ENCODE data around the gene CCNJL. TPM values are rescaled to one million over a fixed set of nuclear protein-coding genes. Genes with fewer than 3 reads are reported as not detected.

Gene CCNJL, protein sequence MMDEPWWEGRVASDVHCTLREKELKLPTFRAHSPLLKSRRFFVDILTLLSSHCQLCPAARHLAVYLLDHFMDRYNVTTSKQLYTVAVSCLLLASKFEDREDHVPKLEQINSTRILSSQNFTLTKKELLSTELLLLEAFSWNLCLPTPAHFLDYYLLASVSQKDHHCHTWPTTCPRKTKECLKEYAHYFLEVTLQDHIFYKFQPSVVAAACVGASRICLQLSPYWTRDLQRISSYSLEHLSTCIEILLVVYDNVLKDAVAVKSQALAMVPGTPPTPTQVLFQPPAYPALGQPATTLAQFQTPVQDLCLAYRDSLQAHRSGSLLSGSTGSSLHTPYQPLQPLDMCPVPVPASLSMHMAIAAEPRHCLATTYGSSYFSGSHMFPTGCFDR
- 123 TPM for total RNA-seq (ENCODE audit: unreplicated experiment)
- long read RNA-seq, transcript CCNJL-201 (6 exons, 3,171 nt), result major isoform, 24 of 49 reads
- long read RNA-seq, partial matches to known transcripts, result 5 of 49 reads
- long read RNA-seq, other reads (novel, unspliced or antisense), result 20 of 49 reads

DNA sequence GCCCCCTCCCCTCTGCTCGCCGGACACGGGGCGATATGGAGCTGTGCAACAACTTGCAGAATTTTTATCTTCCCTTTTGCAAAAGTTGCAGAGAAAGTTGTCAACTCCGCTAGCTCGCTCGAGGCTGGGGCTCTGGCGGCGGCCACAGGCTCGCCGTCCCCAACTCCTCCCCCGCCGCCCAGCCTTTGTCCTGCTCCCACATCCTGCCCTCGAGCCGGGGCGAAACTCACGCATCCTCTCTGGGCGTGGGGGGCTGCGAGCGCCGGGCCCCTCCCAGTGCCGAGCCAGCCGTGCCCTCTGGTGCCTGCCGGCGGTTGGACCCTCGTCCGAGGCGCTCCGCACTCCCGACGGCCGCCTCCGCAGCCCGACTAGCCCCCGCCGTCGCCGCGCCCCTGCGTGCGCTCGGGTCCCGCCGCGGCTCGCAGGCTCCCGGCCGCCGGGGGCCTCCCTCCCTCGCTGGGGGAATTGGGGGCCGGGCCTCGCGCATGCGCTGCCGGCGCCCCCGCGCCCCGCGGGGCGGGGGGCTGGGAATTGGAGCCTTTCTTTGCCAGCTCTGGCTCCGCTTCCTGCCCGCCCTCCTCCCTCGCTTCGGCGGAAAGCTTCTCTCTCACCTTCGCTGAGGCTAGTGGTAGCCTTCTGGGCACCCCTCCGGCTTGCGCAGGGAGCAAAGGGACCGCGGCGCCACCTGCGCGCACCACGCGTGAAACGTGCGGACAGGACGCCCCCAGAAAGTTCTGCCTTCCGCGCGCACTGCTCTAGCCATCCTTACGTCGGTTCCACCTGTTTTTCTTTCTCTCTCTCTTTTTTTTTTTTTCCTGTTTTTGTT lies at the start of gene CCNJL:
CCNJL (minus strand) TSS at position 431 of the 826 bp plus-strand sequence. CDS start 641 bp downstream, outside the sequence.
- H3K27me3 Mint-ChIP-seq (ENCODE audit: unreplicated experiment), result peaks cover 13% of the 10 kb centered on the region
- peak within 1 kb of the TSS; percentile 95 for H3K27ac Mint-ChIP-seq (ENCODE audit: unreplicated experiment)
- TF ChIP-seq, protein P1, sequence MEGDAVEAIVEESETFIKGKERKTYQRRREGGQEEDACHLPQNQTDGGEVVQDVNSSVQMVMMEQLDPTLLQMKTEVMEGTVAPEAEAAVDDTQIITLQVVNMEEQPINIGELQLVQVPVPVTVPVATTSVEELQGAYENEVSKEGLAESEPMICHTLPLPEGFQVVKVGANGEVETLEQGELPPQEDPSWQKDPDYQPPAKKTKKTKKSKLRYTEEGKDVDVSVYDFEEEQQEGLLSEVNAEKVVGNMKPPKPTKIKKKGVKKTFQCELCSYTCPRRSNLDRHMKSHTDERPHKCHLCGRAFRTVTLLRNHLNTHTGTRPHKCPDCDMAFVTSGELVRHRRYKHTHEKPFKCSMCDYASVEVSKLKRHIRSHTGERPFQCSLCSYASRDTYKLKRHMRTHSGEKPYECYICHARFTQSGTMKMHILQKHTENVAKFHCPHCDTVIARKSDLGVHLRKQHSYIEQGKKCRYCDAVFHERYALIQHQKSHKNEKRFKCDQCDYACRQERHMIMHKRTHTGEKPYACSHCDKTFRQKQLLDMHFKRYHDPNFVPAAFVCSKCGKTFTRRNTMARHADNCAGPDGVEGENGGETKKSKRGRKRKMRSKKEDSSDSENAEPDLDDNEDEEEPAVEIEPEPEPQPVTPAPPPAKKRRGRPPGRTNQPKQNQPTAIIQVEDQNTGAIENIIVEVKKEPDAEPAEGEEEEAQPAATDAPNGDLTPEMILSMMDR (IDR thresholded peaks at IDR 0.05; ENCODE audit: partially characterized antibody, unreplicated experiment), result no peak
- H3K4me3 Mint-ChIP-seq (ENCODE audit: unreplicated experiment), result peak within 1 kb of the TSS; percentile 97
- H3K9me3 Mint-ChIP-seq (ENCODE audit: unreplicated experiment), result peaks cover 7% of the 10 kb centered on the region
- peaks cover 35% of the 10 kb centered on the region for H3K4me1 Mint-ChIP-seq (ENCODE audit: low read depth, unreplicated experiment)
- peak; percentile 87 for DNase-seq
- H3K36me3 Mint-ChIP-seq (ENCODE audit: unreplicated experiment), result peaks cover 5% of the 10 kb centered on the region

DNA sequence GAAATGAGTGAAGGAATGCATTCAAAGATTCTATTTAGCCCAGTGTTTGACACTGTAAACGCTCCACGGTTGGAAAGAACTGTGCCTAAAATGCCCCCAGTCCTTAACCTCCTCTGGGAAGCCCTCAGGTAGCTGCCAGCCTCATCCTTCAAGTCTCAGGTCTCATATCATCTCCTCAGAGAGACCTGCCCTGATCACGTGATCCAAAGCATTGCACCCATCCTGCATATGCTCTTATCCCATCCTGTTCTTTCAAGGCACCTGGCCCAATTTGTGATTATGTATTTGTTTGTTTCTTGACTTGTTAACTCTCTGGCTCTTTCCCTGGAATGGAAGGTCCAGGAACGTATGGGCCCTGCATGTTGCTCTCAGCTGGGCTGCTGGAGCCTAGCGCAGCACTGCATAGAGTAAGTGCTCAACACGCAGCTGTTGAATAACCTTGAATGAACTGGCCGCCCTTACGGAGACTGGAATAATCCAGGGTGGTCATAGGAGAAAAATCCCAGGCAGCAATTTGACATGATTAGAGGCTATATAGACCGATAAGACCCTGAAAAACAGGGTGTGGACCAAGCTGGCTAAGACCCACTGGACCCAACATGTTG lies 49.4 kb upstream of the CCNJL start:
- TF ChIP-seq, protein P1 (IDR thresholded peaks at IDR 0.05; ENCODE audit: partially characterized antibody, unreplicated experiment), result no peak

DNA sequence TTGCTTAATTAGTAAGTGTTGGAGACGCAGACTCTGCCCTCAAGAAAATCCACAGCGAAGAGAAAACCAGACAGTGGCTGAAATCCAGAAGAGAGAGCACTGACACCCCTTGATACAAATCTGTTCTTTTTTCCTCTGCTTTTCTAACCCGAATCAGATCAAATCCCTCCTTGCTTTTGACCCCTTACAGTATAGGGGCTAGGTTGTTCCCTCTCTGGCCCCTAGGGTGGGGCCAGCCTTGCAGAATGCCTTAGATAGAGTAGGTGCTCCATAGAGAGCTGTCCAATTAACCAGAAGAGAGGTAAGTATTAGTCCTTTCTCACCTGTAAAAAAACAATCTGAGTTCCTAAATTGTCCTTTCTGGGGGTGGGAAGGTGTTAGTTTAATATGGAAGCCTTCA lies 47.9 kb upstream of the CCNJL start:
- no peaks in the 10 kb centered on the region for H3K36me3 Mint-ChIP-seq (ENCODE audit: unreplicated experiment)
- TF ChIP-seq, protein P1 (IDR thresholded peaks at IDR 0.05; ENCODE audit: partially characterized antibody, unreplicated experiment), result no peak
- H3K27me3 Mint-ChIP-seq (ENCODE audit: unreplicated experiment), result peaks cover 9% of the 10 kb centered on the region
- peaks cover 9% of the 10 kb centered on the region for H3K9me3 Mint-ChIP-seq (ENCODE audit: unreplicated experiment)
- no peak for DNase-seq
- H3K27ac Mint-ChIP-seq (ENCODE audit: unreplicated experiment), result peak overlapping the region; percentile 21
- no peak overlapping the region for H3K4me3 Mint-ChIP-seq (ENCODE audit: unreplicated experiment)
- H3K4me1 Mint-ChIP-seq (ENCODE audit: low read depth, unreplicated experiment), result peaks cover 15% of the 10 kb centered on the region

More for the DNA sequence above, 49.4 kb upstream of the CCNJL start:
- Mint-ChIP-seq H3K27ac (ENCODE audit: unreplicated experiment) (no peak overlapping the region), H3K9me3 (ENCODE audit: unreplicated experiment) (peaks cover 9% of the 10 kb centered on the region), H3K27me3 (ENCODE audit: unreplicated experiment) (peaks cover 11% of the 10 kb centered on the region), H3K4me3 (ENCODE audit: unreplicated experiment) (no peak overlapping the region), H3K36me3 (ENCODE audit: unreplicated experiment) (no peaks in the 10 kb centered on the region), H3K4me1 (ENCODE audit: low read depth, unreplicated experiment) (peaks cover 14% of the 10 kb centered on the region)
- DNase-seq, result no peak

DNA sequence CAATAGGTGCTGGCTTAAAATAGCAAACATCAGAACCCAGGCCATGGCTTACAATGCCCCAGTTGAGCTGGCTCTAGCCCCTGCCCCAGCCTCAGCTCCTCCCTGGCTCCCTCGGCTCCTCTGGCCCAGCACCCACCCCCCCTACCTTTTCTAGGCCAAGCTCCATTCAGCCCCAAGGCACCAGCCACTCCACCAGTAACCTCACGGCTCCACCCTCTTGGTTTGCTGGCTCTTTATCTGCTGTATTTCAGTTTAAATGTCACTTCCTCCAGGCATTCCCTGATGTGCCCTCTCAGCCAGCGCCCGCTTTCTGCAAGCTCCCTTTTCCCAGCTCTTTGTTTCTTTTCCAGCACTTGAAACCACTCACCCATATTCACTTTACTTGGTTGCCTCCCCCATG lies 47.5 kb upstream of the CCNJL start:
- no peaks in the 10 kb centered on the region for H3K36me3 Mint-ChIP-seq (ENCODE audit: unreplicated experiment)
- H3K4me3 Mint-ChIP-seq (ENCODE audit: unreplicated experiment), result no peak overlapping the region
- peaks cover 9% of the 10 kb centered on the region for H3K9me3 Mint-ChIP-seq (ENCODE audit: unreplicated experiment)
- H3K27me3 Mint-ChIP-seq (ENCODE audit: unreplicated experiment), result peaks cover 7% of the 10 kb centered on the region
- no peak for DNase-seq
- TF ChIP-seq, protein P1 (IDR thresholded peaks at IDR 0.05; ENCODE audit: partially characterized antibody, unreplicated experiment), result no peak
- H3K27ac Mint-ChIP-seq (ENCODE audit: unreplicated experiment), result no peak overlapping the region
- peaks cover 15% of the 10 kb centered on the region for H3K4me1 Mint-ChIP-seq (ENCODE audit: low read depth, unreplicated experiment)
